NCI-H1436 treated with DMSO at 0.1 percent for 48 hours (cell line): ENCODE measurements around the gene CCRL2.

Experiments used
- DNase-seq: peaks from one replicate; lab custom pipeline; 2025; lab: John Stamatoyannopoulos, UW

The CCRL2 gene

GRCh38 chr3:46406788-46407611, at the start of gene CCRL2, which contains the start of gene CCR5AS:
Gene CCRL2 (plus strand): TSS chr3:46407259. CDS start chr3:46408080, 821 bp downstream.
Gene CCR5AS (minus strand): TSS chr3:46407066.
- DNase-seq: no peak

GRCh38 chr3:46358466-46358865, 48.6 kb upstream of the CCRL2 start:
- no peak for DNase-seq

GRCh38 chr3:46359733-46360493, 47.1 kb upstream of the CCRL2 start:
- DNase-seq: no peak

- DNase-seq: no peak
Measured at GRCh38 chr3:46360907-46361306, 46.2 kb upstream of the CCRL2 start.

- DNase-seq: no peak
Measured at GRCh38 chr3:46361408-46362283, 45.4 kb upstream of the CCRL2 start.

- no peak for DNase-seq
Measured at GRCh38 chr3:46365041-46365440, 42.0 kb upstream of the CCRL2 start.

GRCh38 chr3:46365737-46366524, 41.1 kb upstream of the CCRL2 start:
- no peak for DNase-seq

- no peak for DNase-seq
Measured at GRCh38 chr3:46367811-46368210, 39.2 kb upstream of the CCRL2 start.

GRCh38 chr3:46368569-46368968, 38.5 kb upstream of the CCRL2 start:
- DNase-seq: no peak

- no peak for DNase-seq
Measured at GRCh38 chr3:46369151-46369550, 37.9 kb upstream of the CCRL2 start.

- DNase-seq: no peak
Measured at GRCh38 chr3:46369675-46370132, 37.4 kb upstream of the CCRL2 start.

GRCh38 chr3:46370839-46371518, 36.1 kb upstream of the CCRL2 start, which contains the start of gene CCR5:
Gene CCR5 (plus strand): TSS chr3:46370946. CDS start chr3:46372903, 1,957 bp downstream.
- DNase-seq: no peak

- no peak for DNase-seq
Measured at GRCh38 chr3:46371519-46372340, 35.3 kb upstream of the CCRL2 start.

GRCh38 chr3:46372492-46373359, 34.3 kb upstream of the CCRL2 start:
- DNase-seq: no peak

- DNase-seq: no peak
Measured at GRCh38 chr3:46374755-46375154, 32.3 kb upstream of the CCRL2 start.

- DNase-seq: no peak
Measured at GRCh38 chr3:46375218-46375617, 31.8 kb upstream of the CCRL2 start.

- DNase-seq: no peak
Measured at GRCh38 chr3:46375814-46376213, 31.2 kb upstream of the CCRL2 start.

GRCh38 chr3:46378426-46378942, 28.6 kb upstream of the CCRL2 start:
- DNase-seq: no peak
